Endothelial cell (in vitro differentiated cells): ENCODE results near the gene RAD51B. TPM values are rescaled to one million over a fixed set of nuclear protein-coding genes. Genes with fewer than 3 reads are reported as not detected.

Experiments used
- DNase-seq: peaks from one replicate; pipeline ENCODE4 v3.0.0; 2021; ENCODE audit warnings: low spot score
- H3K27ac Mint-ChIP-seq: one replicate; pipeline ENCODE4 v1.8.0; 2021; ENCODE audit warnings: mixed read lengths, inconsistent platforms; ENCODE audit not compliant: unreplicated experiment
- H3K27me3 Mint-ChIP-seq: one replicate; pipeline ENCODE4 v1.8.0; 2021; ENCODE audit warnings: mild to moderate bottlenecking, moderate library complexity, mixed read lengths, inconsistent platforms; ENCODE audit not compliant: unreplicated experiment
- H3K36me3 Mint-ChIP-seq: one replicate; pipeline ENCODE4 v1.8.0; 2021; ENCODE audit warnings: mild to moderate bottlenecking, low read depth, mixed read lengths, inconsistent platforms; ENCODE audit not compliant: unreplicated experiment
- H3K4me1 Mint-ChIP-seq: one replicate; pipeline ENCODE4 v1.8.0; 2021; ENCODE audit warnings: mild to moderate bottlenecking, mixed read lengths, inconsistent platforms; ENCODE audit not compliant: unreplicated experiment
- H3K4me3 Mint-ChIP-seq: one replicate; pipeline ENCODE4 v1.8.0; 2021; ENCODE audit warnings: mild to moderate bottlenecking, mixed read lengths, inconsistent platforms; ENCODE audit not compliant: unreplicated experiment
- H3K9me3 Mint-ChIP-seq: one replicate; pipeline ENCODE4 v1.8.0; 2021; ENCODE audit warnings: mixed read lengths, inconsistent platforms; ENCODE audit not compliant: unreplicated experiment
- total RNA-seq: library from RNA; stranded (reverse); fragmentation: NEBNext Ultra II Directional; extraction: Animal tissue kit (Norgen Biotek cat#: 25700); gene quantifications from one replicate; pipeline ENCODE4 v1.2.1, GENCODE V29; 2021; ENCODE audit not compliant: unreplicated experiment
- TF ChIP-seq, protein P1 (sequence below): fragments of 200-600 bp; sonication (generic); IDR thresholded peaks from one replicate; pipeline ENCODE4 v1.5.0; 2021; ENCODE audit warnings: antibody characterized with exemption; ENCODE audit not compliant: unreplicated experiment

The RAD51B gene
- total RNA-seq, 1 donor from 2014 or later, result 23.5 TPM

DNA sequence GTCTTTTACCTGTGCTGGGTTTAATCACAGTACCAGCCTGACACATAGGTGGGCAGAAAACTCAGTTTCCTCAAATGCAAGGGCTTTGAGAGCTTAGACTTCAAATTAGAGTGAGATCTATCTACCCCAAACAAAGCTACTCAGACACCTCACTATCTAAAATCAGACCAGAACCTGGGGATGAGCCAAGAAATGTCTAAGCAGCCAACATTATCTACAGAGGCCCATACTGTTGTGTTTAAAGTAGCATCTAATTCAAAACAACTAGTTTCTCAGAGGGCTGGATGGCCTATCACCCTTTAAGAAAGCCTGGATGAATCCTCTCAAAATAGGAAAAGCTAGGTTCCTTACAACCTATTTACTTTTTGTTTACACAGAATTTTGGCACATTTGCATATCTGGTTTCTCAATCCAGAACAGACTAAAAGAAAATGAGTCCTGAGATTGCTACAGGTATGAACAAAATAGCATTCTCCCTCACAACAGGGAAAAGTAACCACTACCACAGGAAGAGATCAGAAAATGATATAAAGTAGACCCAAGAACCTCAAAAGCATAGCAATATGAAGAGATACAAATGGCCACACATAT, 830.9 kb downstream of the RAD51B start:
- peaks cover 7% of the 10 kb centered on the region for H3K4me1 Mint-ChIP-seq
- no peak overlapping the region for H3K4me3 Mint-ChIP-seq
- H3K27me3 Mint-ChIP-seq, result peaks cover 9% of the 10 kb centered on the region
- no peak overlapping the region for H3K27ac Mint-ChIP-seq
- TF ChIP-seq, protein P1, sequence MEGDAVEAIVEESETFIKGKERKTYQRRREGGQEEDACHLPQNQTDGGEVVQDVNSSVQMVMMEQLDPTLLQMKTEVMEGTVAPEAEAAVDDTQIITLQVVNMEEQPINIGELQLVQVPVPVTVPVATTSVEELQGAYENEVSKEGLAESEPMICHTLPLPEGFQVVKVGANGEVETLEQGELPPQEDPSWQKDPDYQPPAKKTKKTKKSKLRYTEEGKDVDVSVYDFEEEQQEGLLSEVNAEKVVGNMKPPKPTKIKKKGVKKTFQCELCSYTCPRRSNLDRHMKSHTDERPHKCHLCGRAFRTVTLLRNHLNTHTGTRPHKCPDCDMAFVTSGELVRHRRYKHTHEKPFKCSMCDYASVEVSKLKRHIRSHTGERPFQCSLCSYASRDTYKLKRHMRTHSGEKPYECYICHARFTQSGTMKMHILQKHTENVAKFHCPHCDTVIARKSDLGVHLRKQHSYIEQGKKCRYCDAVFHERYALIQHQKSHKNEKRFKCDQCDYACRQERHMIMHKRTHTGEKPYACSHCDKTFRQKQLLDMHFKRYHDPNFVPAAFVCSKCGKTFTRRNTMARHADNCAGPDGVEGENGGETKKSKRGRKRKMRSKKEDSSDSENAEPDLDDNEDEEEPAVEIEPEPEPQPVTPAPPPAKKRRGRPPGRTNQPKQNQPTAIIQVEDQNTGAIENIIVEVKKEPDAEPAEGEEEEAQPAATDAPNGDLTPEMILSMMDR, result no peak
- H3K36me3 Mint-ChIP-seq, result peaks cover 6% of the 10 kb centered on the region
- DNase-seq, result no peak
- no peaks in the 10 kb centered on the region for H3K9me3 Mint-ChIP-seq

DNA sequence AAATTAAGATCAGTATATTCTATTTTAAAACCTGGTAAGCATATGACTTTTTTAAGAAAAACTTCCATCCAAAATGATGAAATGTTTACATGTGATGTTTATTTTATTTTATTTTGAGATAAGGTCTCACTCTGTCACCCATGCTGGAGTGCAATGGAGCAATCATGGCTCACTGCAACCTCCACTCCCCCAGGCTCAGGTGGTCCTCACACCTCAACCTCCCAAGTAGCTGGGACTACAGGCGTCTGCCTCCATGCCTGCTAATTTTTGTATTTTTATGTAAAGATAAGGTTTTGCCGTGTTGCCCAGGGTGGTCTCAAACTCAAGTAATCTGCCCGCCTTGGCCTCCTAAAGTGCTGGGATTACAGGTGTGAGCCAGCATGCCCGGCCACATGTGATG, 831.5 kb downstream of the RAD51B start:
- Mint-ChIP-seq H3K4me1 (peaks cover 7% of the 10 kb centered on the region), H3K27ac (no peak overlapping the region), H3K9me3 (no peaks in the 10 kb centered on the region), H3K36me3 (peaks cover 6% of the 10 kb centered on the region), H3K27me3 (peaks cover 11% of the 10 kb centered on the region), H3K4me3 (no peak overlapping the region)
- DNase-seq, result no peak
- TF ChIP-seq, protein P1, result no peak

DNA sequence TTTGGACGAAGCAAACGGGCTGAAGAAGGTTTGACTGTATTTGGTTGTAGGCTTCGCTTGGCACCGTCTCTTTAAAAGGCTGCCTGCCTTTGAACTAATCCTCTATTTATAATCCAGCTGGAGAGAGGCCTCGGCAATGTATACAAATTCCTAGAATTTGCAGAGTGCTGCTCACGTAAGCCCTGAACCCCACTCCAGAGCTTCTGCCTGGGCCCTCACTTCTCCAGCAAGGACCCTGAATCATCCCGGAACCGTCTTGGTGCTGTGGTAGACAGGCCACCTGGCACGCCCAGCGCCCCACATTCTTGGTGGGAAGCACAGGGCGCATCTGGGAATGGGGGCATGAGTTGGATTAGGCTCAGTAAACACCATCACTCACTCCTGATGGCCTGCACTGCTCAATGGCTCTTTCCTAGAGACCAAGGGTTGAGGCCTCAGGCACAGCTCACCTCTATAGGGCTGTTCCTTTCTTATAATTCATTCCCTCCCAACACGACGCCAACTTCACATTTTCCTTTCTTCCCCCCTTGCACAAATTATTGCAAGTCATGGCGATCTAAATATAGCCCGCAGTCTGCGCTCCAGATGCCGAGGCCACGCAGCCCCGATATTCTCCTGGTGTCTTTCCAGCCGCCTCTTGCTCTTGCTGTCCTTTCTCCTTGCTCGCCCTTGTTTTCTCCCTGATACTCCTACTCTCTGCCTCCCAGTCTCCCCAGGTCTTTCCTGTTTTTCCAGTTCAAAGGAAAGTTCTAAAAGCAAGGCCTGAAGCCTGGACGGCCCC, 832.3 kb downstream of the RAD51B start:
- Mint-ChIP-seq H3K27me3 (peaks cover 11% of the 10 kb centered on the region), H3K4me3 (no peak overlapping the region), H3K36me3 (peaks cover 6% of the 10 kb centered on the region), H3K4me1 (peaks cover 7% of the 10 kb centered on the region), H3K9me3 (no peaks in the 10 kb centered on the region), H3K27ac (no peak overlapping the region)
- no peak for DNase-seq
- TF ChIP-seq, protein P1, result no peak

DNA sequence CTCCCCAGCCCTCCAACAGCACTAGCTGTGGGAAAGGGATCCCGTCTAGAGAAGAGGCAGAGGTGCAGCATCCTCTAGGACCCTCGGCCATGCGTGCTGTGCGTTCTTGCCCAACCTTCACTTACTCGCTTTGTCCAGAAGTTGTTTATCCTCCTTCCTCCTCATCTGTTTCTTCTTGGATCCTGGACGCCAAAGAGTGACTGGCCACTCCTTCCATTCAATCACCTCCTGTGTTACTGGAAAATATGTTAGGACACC, 832.8 kb downstream of the RAD51B start:
- no peak for DNase-seq
- peaks cover 11% of the 10 kb centered on the region for H3K27me3 Mint-ChIP-seq
- no peak overlapping the region for H3K27ac Mint-ChIP-seq
- H3K9me3 Mint-ChIP-seq, result no peaks in the 10 kb centered on the region
- H3K4me3 Mint-ChIP-seq, result no peak overlapping the region
- TF ChIP-seq, protein P1, result no peak
- H3K4me1 Mint-ChIP-seq, result peaks cover 7% of the 10 kb centered on the region
- H3K36me3 Mint-ChIP-seq, result peaks cover 6% of the 10 kb centered on the region

DNA sequence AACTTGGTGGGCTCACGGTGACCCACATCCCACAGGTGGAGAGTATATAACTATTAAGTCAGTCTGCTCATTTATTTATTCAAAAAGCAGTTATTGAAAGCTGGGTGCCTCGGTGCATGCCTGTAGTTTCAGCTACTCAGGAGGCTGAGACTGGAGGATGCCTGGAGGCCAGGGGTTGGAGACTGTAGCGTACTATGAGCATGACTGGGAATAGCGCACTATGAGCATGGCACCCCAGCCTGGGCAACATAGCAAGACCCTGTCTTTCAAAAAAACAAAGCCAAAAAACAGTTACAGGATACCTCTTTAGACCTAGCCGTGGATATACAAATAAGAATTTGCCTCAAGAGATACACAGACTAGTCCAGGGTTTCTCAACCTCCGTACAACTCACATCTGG, 833.5 kb downstream of the RAD51B start:
- TF ChIP-seq, protein P1, result no peak
- Mint-ChIP-seq H3K4me3 (no peak overlapping the region), H3K36me3 (peaks cover 6% of the 10 kb centered on the region), H3K4me1 (peaks cover 9% of the 10 kb centered on the region), H3K27ac (no peak overlapping the region), H3K9me3 (no peaks in the 10 kb centered on the region), H3K27me3 (peaks cover 11% of the 10 kb centered on the region)
- no peak for DNase-seq
